Neural cell (in vitro differentiated cells): Measurements from ENCODE around the gene ZNF530. TPM values are rescaled to one million over a fixed set of nuclear protein-coding genes. Genes with fewer than 3 reads are reported as not detected.

Experiments used
- H2AFZ ChIP-seq: fragments of 200-600, 300-800 bp; sonication (generic), shearing (Covaris generic); 2 replicates; pipeline ENCODE4 v1.6.0; 2014; ENCODE audit warnings: low read depth, mild to moderate bottlenecking, antibody characterized with exemption, low read length, moderate library complexity
- H3F3A ChIP-seq: fragments of 200-600 bp; shearing (Covaris generic); 2 replicates; pipeline ENCODE4 v1.6.1; 2016; ENCODE audit warnings: mild to moderate bottlenecking, moderate library complexity, mixed read lengths, antibody characterized with exemption, low read length; ENCODE audit not compliant: insufficient read depth, poor library complexity, severe bottlenecking
- H3K27ac ChIP-seq: fragments of 200-600, 300-800 bp; sonication (generic), shearing (Covaris generic); 2 replicates; pipeline ENCODE4 v1.5.1; 2014; ENCODE audit warnings: mild to moderate bottlenecking, low read length, moderate library complexity
- H3K27me3 ChIP-seq: fragments of 300-800, 200-600 bp; sonication (generic), shearing (Covaris generic); 2 replicates; pipeline ENCODE4 v1.6.0; 2014; ENCODE audit warnings: mild to moderate bottlenecking, low read depth, low read length, moderate library complexity; ENCODE audit not compliant: insufficient read depth
- H3K36me3 ChIP-seq: fragments of 300-800, 200-600 bp; sonication (generic), shearing (Covaris generic); 2 replicates; pipeline ENCODE4 v1.5.1; 2014; ENCODE audit warnings: mild to moderate bottlenecking, antibody characterized with exemption, low read length, moderate library complexity; ENCODE audit not compliant: insufficient read depth
- H3K4me2 ChIP-seq: fragments of 300-800, 200-600 bp; sonication (generic), shearing (Covaris generic); 2 replicates; pipeline ENCODE4 v1.6.0; 2014; ENCODE audit warnings: mild to moderate bottlenecking, low read length
- H3K4me3 ChIP-seq: fragments of 300-800, 200-600 bp; sonication (generic), shearing (Covaris generic); 2 replicates; pipeline ENCODE4 v1.5.1; 2014; ENCODE audit warnings: mild to moderate bottlenecking, low read length, moderate library complexity
- H3K79me2 ChIP-seq: fragments of 200-600 bp; shearing (Covaris generic); replicated peaks from 2 replicates; pipeline ENCODE4 v1.6.0; 2014; ENCODE audit warnings: mild to moderate bottlenecking, low read length, moderate library complexity; ENCODE audit not compliant: insufficient read depth
- H3K9ac ChIP-seq: fragments of 300-800, 200-600 bp; sonication (generic), shearing (Covaris generic); 2 replicates; pipeline ENCODE4 v1.6.1; 2016; ENCODE audit warnings: mild to moderate bottlenecking, low read length, mixed read lengths
- H3K9me2 ChIP-seq: fragments of 200-600 bp; shearing (Covaris generic); 2 replicates; pipeline ENCODE4 v1.6.1; 2016; ENCODE audit warnings: mild to moderate bottlenecking, low read length, mixed read lengths; ENCODE audit not compliant: insufficient read depth
- H3K9me3 ChIP-seq: fragments of 200-600, 300-800 bp; sonication (generic), shearing (Covaris generic); 2 replicates; pipeline ENCODE4 v1.6.1; 2016; ENCODE audit warnings: mild to moderate bottlenecking, mixed run types, low read length, moderate library complexity, mixed read lengths
- H4K20me1 ChIP-seq: fragments of 200-600 bp; shearing (Covaris generic); 2 replicates; pipeline ENCODE4 v1.6.1; 2016; ENCODE audit warnings: mild to moderate bottlenecking, mixed run types; ENCODE audit not compliant: insufficient read depth
- EP300 ChIP-seq: fragments of 450-650 bp; conservative IDR thresholded peaks from 2 replicates; pipeline ENCODE4 v1.6.1; 2014; ENCODE audit warnings: antibody characterized with exemption, mild to moderate bottlenecking, moderate library complexity; ENCODE audit not compliant: poor library complexity, severe bottlenecking
- EZH2 ChIP-seq: fragments of 200-600, 300-800 bp; shearing (Covaris generic), sonication (generic); IDR thresholded peaks from 2 replicates; pipeline ENCODE4 v1.6.1; 2014; ENCODE audit warnings: antibody characterized with exemption, low read length, borderline replicate concordance, mild to moderate bottlenecking; ENCODE audit not compliant: insufficient read depth, poor library complexity, severe bottlenecking
- MXI1 ChIP-seq: fragments of 450-650 bp; conservative IDR thresholded peaks from 2 replicates; pipeline ENCODE4 v1.6.1; 2014; ENCODE audit warnings: antibody characterized with exemption, mild to moderate bottlenecking; ENCODE audit not compliant: poor library complexity, severe bottlenecking
- POLR2AphosphoS5 ChIP-seq: IDR thresholded peaks from 2 replicates; pipeline ENCODE4 v1.6.1; 2012
- RAD21 ChIP-seq: fragments of 450-650 bp; conservative IDR thresholded peaks from 2 replicates; pipeline ENCODE4 v1.6.1; 2014; ENCODE audit warnings: antibody characterized with exemption, mild to moderate bottlenecking, moderate library complexity
- SMC3 ChIP-seq: fragments of 450-650 bp; conservative IDR thresholded peaks from 2 replicates; pipeline ENCODE4 v1.6.1; 2014; ENCODE audit warnings: antibody characterized with exemption, mild to moderate bottlenecking, moderate library complexity; ENCODE audit not compliant: poor library complexity
- TAF1 ChIP-seq: IDR thresholded peaks from 2 replicates; pipeline ENCODE4 v1.6.1; 2012; ENCODE audit warnings: low read depth
- polyA plus RNA-seq: library from polyadenylated mRNA; depleted of rRNA; stranded (reverse); fragments of >200 nt; gene quantifications from 2 replicates; pipeline ENCODE4 v1.2.3, GENCODE V29; 2014
- TF ChIP-seq, protein P1 (sequence below): fragments of 450-650 bp; IDR thresholded peaks from 2 replicates; pipeline ENCODE4 v1.5.1; 2014; ENCODE audit warnings: antibody characterized with exemption, mild to moderate bottlenecking, moderate library complexity; ENCODE audit not compliant: poor library complexity, severe bottlenecking
- TF ChIP-seq, protein P2 (sequence below): IDR thresholded peaks from 2 replicates; pipeline ENCODE4 v1.6.1; 2012; ENCODE audit warnings: borderline replicate concordance

Gene ZNF530
- polyA plus RNA-seq, 1 donor from 2014 or later = 11.6 TPM

DNA sequence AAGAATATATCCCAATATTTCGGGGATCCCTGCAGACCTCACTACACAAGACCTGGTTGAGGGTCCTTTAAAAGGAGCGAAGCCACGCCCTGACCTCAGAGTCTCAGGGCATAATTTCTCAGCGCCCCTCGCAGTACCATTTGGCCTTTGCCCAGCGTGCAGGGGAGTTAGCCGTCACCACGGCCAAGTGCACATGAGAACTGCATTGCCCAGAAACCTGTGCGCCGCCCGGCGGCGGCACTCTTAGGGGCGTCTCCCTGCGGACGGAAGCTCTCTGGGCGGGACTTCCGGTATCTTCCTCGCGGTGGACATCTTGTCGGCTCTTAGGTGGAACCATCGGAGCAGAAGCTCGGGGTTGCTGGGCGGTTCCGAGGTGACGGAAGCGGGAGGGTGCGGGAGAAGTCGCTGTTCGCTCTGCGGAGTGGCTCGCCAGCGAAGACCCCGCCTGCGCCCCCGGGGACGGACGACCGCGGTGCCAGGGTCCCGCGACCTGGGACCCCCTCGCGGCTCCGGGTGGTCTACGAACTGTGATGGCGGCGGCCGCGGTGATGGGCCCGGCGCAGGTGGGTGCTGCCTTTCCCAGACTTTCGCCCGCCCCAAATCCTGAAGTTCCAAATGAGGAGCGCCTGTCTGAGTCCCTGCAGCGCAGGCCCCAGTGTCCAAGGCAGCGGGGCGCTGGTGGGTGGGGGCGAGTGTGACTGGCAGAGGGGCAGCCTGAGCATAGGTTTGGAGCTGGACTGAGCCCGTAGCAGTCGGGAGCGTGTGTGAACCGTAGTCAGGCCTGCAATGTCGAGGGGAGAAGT lies 14.5 kb downstream of the ZNF530 start, which contains the start of gene ZNF134:
Gene ZNF134 (plus strand): TSS at position 302 of the 803 bp plus-strand sequence. CDS start 5,227 bp downstream, outside the sequence.
- Histone ChIP-seq H3K27me3 (no peaks in the 10 kb centered on the region), H3K9me3 (peaks cover 20% of the 10 kb centered on the region), H3K79me2 (peaks cover 57% of the 10 kb centered on the region), H2AFZ (peak within 1 kb of the TSS; percentile 80), H4K20me1 (no peaks in the 10 kb centered on the region), H3K36me3 (peaks cover 25% of the 10 kb centered on the region), H3K9me2 (no peaks in the 10 kb centered on the region), H3F3A (no peaks in the 10 kb centered on the region), H3K4me3 (peak within 1 kb of the TSS; percentile 78), H3K4me2 (peak within 1 kb of the TSS; percentile 53), H3K27ac (peak within 1 kb of the TSS; percentile 87), H3K9ac (peak within 1 kb of the TSS; percentile 91)
- TF ChIP-seq, protein P1, sequence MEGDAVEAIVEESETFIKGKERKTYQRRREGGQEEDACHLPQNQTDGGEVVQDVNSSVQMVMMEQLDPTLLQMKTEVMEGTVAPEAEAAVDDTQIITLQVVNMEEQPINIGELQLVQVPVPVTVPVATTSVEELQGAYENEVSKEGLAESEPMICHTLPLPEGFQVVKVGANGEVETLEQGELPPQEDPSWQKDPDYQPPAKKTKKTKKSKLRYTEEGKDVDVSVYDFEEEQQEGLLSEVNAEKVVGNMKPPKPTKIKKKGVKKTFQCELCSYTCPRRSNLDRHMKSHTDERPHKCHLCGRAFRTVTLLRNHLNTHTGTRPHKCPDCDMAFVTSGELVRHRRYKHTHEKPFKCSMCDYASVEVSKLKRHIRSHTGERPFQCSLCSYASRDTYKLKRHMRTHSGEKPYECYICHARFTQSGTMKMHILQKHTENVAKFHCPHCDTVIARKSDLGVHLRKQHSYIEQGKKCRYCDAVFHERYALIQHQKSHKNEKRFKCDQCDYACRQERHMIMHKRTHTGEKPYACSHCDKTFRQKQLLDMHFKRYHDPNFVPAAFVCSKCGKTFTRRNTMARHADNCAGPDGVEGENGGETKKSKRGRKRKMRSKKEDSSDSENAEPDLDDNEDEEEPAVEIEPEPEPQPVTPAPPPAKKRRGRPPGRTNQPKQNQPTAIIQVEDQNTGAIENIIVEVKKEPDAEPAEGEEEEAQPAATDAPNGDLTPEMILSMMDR = peak; percentile 42
- TF ChIP-seq EP300 (no peak), SMC3 (peak; percentile 55), POLR2AphosphoS5 (peak; percentile 92), MXI1 (peak; percentile 81), RAD21 (peak; percentile 25), TAF1 (peak; percentile 85), EZH2 (no peak)
- TF ChIP-seq, protein P2, sequence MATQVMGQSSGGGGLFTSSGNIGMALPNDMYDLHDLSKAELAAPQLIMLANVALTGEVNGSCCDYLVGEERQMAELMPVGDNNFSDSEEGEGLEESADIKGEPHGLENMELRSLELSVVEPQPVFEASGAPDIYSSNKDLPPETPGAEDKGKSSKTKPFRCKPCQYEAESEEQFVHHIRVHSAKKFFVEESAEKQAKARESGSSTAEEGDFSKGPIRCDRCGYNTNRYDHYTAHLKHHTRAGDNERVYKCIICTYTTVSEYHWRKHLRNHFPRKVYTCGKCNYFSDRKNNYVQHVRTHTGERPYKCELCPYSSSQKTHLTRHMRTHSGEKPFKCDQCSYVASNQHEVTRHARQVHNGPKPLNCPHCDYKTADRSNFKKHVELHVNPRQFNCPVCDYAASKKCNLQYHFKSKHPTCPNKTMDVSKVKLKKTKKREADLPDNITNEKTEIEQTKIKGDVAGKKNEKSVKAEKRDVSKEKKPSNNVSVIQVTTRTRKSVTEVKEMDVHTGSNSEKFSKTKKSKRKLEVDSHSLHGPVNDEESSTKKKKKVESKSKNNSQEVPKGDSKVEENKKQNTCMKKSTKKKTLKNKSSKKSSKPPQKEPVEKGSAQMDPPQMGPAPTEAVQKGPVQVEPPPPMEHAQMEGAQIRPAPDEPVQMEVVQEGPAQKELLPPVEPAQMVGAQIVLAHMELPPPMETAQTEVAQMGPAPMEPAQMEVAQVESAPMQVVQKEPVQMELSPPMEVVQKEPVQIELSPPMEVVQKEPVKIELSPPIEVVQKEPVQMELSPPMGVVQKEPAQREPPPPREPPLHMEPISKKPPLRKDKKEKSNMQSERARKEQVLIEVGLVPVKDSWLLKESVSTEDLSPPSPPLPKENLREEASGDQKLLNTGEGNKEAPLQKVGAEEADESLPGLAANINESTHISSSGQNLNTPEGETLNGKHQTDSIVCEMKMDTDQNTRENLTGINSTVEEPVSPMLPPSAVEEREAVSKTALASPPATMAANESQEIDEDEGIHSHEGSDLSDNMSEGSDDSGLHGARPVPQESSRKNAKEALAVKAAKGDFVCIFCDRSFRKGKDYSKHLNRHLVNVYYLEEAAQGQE = peak; percentile 80

DNA sequence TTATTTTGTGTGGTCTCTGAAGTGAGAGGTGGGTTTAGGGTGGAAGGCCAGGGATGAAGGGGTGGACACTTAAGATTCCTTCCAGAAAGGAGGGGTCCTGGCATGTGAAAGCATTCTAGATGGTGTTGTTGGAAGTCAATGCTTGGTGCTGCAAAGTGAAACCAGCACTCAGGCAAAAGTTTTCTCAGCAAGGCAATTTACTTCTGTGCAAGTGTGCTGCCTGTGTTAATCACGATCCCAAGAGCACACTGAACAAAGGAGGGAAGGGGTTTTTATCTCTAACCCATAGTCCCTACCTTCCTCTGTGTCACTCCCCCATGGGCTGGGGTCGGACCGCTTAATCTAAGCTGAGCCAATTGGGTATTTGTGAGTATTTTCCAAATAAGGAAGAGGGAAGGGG lies 15.7 kb downstream of the ZNF530 start:
- Histone ChIP-seq H3K9ac (peak overlapping the region; percentile 91), H3K4me2 (peak overlapping the region; percentile 53), H3K27ac (peak overlapping the region; percentile 87), H3K36me3 (peaks cover 37% of the 10 kb centered on the region), H3K79me2 (peaks cover 68% of the 10 kb centered on the region), H3K27me3 (no peaks in the 10 kb centered on the region), H3F3A (no peaks in the 10 kb centered on the region), H3K9me2 (no peaks in the 10 kb centered on the region), H3K4me3 (peak overlapping the region; percentile 78), H3K9me3 (peaks cover 32% of the 10 kb centered on the region), H4K20me1 (no peaks in the 10 kb centered on the region), H2AFZ (no peak overlapping the region)
- TF ChIP-seq TAF1 = no peak
- no peak for TF ChIP-seq RAD21
- TF ChIP-seq SMC3 = no peak
- no peak for TF ChIP-seq EP300
- TF ChIP-seq, protein P1 = no peak
- TF ChIP-seq POLR2AphosphoS5 = no peak
- no peak for TF ChIP-seq MXI1
- no peak for TF ChIP-seq EZH2
- TF ChIP-seq, protein P2 = no peak
